ENCODE data around the gene OR7D4.
"Not testable (repeated sequence)": the region's sequence is repeated elsewhere in the genome, so short reads cannot be mapped to it uniquely, and the experiment has no call there.

The OR7D4 gene

DNA sequence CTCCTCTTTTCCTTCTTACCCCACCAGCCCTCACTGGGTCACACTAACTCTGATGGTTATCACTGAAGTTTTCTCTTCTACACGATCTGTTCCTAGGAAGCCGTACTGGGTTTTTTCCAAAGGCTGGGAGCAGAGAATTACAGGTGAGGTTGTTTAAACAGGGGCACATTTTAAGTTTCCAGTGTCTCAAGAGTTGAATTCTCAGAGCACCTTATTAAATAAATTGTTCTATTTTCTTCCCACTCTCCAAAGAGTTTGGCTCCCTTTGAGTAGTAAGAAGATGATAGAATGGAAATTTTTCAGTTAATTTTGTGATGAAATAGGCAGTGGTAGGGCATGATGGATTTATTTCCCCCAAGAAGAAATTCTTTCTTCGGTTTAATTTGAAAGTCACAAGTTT is at the start of gene OR7D4:
OR7D4 (minus strand) TSS at position 101 of the 400 bp plus-strand sequence. CDS start 4,752 bp downstream, outside the sequence.
- no peak for DNase-seq (ENCODE audit: low read depth, low spot score)

DNA sequence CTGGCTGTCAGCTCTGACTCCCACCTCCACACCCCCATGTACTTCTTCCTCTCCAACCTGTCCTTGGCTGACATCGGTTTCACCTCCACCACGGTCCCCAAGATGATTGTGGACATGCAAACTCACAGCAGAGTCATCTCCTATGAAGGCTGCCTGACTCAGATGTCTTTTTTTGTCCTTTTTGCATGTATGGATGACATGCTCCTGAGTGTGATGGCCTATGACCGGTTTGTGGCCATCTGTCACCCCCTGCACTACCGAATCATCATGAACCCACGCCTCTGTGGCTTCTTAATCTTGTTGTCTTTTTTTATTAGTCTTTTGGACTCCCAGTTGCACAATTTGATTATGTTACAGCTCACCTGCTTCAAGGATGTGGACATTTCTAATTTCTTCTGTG is 31.8 kb upstream of the OR7D4 start:
- DNase-seq (ENCODE audit: low read depth, low spot score), result no peak

DNA sequence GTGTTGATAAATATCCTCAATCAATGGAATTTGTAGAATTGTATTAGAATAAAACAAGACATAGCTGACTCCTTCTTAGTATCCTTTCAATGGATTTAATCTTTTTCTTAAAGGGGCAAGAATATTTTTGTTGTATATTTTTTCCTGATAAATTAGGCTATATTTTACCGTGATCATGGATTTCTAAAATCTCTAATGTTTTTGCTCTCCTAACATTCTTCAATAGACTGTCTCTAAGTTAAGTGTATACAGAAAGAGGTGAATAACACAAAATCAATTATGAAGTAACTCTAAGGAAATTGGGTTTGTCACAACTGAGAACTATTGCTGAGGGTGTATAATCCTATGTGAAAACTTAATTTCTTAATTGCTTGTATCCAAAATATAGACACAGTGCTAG is 31.2 kb upstream of the OR7D4 start, which contains the start of gene OR7E24:
OR7E24 (plus strand) TSS at position 301 of the 400 bp plus-strand sequence. CDS start 114 bp downstream, outside the sequence.
- DNase-seq (ENCODE audit: low read depth, low spot score), result no peak

DNA sequence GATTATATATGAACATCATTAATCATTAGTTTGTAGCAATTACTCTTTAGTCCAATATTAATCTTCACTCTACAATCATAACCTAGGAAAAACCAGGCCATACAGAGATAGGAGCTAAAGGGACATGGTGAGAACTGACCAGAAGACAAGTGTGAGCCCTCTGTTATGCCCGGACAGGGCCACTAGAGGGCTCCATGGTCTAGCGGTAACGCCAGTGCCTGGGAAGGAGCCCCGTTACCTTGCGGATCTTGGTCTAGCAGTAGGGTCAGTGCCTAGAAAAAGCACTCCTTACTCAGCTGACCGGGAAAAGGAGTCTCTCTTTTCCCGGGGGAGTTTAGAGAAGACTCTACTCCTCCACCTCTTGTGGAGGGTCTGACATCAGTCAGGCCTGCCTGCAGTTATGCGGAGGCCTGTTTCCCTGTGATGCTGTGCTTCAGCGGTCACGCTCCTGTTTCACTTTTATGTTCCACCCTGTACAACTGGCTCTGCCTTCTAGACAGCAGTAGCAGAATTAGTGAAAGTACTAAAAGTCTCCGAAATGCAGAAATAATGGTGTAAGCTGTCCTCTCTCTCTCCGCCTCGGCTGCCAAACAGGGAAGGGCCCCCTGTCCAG is 13.8 kb downstream of the OR7D4 start:
- DNase-seq (ENCODE audit: low read depth, low spot score), result peak; percentile 51

DNA sequence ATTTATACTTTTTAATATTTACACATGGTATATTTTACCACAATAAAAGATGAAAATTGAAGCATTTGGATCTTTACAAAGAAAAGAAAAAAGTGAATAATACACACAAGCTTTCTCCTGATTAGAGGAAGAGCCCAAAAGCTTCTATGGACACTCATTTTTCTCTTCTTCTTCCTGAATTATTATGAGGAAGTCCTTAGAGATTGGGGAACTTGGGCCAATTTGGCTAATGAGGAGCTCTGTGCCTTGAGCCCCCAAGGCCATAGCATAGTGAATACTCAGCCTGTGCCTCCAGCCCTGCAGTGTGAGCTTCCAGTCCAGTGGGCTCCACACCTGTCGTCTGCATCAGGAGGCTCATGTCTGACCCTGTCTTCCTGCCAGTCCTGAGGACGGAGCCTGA is 21.3 kb downstream of the OR7D4 start:
- not testable (repeated sequence) for DNase-seq (ENCODE audit: low read depth, low spot score)

DNA sequence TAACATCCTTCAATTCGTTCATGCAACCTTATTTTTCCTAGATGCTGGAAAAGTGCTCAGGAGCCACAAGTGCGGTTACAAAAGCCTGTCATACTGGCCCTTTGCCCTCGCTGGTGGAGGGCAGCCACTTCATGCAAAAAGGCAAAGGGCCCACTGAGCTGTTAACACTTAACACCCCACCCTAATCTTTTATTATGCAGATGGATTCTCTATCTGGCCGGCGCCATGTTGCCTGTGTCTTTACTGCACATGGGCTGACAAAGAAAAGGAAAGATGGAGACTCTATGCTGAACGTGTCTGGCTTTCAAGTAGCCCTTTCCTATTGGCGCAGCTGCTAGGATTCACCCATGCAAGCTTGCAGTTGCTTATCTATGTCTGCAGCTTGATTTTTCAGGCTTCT is 29.9 kb downstream of the OR7D4 start:
- no peak for DNase-seq (ENCODE audit: low read depth, low spot score)

DNA sequence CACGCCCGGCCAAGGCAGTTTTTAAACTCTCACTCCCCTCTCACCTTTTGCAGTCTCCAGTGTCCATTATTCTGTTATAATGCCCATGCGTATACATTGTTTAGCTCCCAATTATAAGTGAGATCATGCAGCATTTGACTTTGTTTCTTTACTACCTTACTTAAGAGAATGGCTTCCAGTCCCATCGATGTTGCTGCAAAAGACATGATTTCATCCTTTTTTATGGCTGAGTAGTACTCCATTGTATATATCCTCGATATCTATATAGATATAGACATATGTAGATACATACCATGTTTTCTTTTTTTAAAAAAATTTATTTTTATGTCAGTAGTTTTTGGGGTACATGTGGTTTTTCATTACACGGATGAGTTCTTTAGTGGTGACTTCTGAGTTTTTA is 32.2 kb downstream of the OR7D4 start:
- DNase-seq (ENCODE audit: low read depth, low spot score), result no peak

DNA sequence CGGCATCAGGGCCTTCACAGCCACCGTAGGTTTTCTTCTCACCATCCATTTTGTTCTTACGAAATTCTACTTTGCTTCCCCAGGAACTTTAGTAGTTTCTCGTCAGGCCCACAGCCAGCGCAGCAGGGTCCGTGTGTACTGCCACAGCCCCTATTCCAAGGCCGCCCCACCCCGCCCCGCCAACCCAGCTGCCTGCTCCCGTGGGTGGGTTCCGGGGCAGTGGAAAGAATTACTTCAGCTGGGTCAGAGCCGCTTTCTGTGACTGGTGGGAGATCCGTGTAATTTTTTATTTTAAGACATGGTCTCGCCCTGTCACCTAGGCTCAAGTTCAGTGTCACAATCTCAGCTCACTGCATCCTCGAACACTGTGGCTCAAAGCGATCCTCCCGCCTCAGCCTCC is 36.4 kb downstream of the OR7D4 start:
- DNase-seq (ENCODE audit: low read depth, low spot score), result no peak

DNA sequence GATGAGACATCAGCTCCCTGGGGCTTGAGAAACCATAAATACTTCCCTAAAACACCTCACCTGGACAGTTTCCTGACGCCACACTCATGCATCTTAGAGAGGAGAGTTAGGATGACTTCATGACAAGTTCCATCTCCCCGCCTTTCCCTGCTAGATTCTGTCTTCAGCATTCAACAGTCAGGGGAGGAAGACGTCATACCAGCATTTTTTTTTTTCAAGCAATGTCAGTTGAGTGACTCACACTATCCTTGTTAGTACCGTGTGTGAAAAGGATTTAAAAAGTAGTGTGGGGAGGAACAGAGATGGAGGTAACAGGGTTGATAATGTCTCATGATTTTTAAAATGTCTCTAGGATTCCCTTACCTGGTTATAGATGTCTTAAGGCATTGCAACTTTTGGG is 40.5 kb downstream of the OR7D4 start, which contains the start of gene OR7D2:
OR7D2 (plus strand) TSS at position 79 of the 400 bp plus-strand sequence. CDS start 6,803 bp downstream, outside the sequence.
- DNase-seq (ENCODE audit: low read depth, low spot score), result no peak

DNA sequence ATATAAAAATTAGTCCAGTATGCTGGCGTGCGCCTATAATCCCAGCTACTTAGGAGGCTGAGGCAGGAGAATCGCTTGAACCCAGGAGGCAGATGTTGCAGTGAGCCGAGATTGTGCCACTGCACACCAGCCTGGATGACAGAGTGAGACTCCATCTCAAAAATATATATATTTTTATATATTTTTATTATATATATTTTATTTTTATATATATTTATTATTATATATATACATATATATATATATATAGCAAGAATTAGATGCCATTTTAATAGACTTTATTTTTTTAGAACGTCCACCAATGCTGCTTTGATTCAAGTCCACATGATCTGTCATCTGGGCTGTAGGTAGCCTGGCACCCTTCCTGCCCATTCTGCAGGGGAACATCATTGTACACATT is 44.1 kb downstream of the OR7D4 start:
- DNase-seq (ENCODE audit: low read depth, low spot score), result no peak

DNA sequence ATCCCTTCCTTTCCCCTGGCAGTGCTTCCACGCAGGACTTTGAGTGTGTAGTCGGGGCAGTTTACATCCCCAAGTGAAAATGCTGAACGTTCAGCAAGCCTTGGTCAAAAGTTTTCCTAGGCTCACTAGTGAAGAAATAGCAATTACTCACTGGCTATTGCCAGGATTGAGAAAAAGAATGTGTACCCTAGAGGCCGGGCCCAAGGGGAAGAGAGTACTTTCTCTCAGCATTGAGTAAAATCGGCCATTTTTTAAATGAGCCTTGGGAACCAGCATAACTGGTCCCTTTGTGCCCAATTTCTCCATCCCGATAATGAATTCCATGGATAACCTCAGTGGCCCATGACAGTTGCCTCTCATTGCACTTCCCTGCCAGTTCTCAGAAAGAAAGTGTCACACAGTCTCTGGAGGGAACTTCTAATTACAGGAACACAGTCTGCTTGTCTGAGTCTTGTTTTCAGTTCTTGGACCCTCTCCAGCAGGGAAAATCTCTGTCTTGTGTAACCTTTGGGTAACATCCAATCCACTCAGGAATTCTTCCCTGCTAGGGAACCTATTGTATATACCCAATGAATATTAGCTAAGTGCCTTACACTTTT is 47.9 kb downstream of the OR7D4 start:
- no peak for DNase-seq (ENCODE audit: low read depth, low spot score)

DNA sequence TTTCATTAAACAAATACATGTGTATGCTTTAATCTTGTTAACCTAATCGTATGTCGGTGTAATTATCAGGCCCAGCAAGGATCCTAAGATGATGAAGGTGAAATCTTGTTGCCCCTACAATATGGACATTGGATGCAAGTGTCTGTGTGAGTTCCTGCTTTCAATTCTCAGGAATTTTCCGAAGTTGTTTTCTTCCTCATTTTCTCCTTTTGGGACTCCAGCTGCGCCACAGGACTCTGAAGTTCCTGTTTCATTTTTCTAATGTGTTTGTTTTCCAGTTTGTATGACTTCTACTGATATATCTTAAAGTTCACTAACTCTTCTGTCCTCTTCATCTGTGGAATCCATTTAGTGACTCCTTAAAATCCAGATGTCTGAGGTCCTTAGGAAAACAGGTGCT is 52.5 kb downstream of the OR7D4 start:
- no peak for DNase-seq (ENCODE audit: low read depth, low spot score)

DNA sequence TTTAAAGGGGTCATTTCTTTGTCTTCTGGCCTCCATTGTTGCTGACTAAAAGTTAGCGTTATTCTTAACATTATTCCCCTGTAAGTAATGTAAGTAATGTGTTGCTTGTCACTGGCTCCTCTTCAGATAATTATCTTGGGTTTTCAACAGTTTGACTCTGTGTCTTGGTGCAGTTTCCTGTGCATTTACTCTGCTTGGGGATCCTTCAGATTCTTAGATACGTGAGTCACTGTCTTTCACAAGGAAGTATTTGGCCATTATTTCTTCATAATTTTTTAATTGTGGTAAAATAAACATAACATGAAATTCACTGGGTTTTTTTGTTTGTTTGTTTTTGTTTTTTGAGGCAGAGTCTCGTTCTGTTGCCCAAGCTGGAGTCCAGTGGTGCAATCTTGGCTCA is 54.1 kb downstream of the OR7D4 start:
- no peak for DNase-seq (ENCODE audit: low read depth, low spot score)

DNA sequence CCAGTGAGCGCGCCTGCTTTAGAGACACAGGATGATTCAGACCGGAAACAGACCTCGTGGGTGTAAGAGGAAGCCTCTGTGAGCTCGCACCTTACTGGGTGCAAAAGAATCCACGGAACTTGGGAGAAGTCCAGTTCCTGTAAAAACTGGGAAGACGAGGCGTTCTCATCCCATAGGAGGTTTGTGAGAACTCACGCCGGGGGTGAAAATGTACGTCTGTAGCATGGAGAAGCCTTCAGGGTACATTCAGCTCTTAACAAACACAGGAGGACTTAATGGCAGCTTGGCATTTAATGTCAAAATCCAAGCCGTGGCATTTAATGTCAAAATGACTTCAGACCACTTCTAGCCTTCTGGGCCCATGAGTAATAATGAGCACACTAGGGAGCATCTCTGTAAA is 58.0 kb downstream of the OR7D4 start:
- no peak for DNase-seq (ENCODE audit: low read depth, low spot score)
